WI38 (cell line): ENCODE data around the gene ESR1.

Source experiments
- H3K4me3 ChIP-seq: 2 replicates; pipeline ENCODE4 v1.5.1; 2011; ENCODE audit warnings: low read depth, mild to moderate bottlenecking, control low read depth, low read length
- TF ChIP-seq, protein P1 (sequence below): IDR thresholded peaks from 2 replicates; pipeline ENCODE4 v1.5.1; 2012; ENCODE audit warnings: low read depth, mild to moderate bottlenecking, control low read depth, low read length

ESR1 gene

GRCh38 chr6:152150196-152150595 lies 342.7 kb downstream of the ESR1 start:
- H3K4me3 ChIP-seq: no peak overlapping the region
- TF ChIP-seq, protein P1, sequence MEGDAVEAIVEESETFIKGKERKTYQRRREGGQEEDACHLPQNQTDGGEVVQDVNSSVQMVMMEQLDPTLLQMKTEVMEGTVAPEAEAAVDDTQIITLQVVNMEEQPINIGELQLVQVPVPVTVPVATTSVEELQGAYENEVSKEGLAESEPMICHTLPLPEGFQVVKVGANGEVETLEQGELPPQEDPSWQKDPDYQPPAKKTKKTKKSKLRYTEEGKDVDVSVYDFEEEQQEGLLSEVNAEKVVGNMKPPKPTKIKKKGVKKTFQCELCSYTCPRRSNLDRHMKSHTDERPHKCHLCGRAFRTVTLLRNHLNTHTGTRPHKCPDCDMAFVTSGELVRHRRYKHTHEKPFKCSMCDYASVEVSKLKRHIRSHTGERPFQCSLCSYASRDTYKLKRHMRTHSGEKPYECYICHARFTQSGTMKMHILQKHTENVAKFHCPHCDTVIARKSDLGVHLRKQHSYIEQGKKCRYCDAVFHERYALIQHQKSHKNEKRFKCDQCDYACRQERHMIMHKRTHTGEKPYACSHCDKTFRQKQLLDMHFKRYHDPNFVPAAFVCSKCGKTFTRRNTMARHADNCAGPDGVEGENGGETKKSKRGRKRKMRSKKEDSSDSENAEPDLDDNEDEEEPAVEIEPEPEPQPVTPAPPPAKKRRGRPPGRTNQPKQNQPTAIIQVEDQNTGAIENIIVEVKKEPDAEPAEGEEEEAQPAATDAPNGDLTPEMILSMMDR: no peak

DNA sequence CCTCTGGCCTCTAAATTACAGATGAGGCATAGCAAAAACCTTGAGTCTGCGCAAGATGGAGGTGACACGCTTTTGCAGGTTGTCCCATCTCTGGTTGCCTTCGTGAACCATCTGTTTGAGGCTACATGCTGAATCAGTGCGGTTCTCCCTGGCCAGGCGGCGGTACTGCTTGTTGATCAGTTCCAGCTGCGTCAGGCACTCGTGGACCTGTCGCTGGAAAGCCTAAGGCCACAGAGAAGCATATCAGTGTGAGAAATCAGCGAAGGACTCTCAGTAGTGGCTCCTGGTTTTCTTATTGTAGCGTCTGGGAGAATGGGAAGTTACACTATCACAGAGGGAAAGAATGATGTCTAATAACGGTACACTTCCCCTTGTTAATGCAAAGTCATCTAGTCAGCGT lies 344.4 kb downstream of the ESR1 start:
- H3K4me3 ChIP-seq: no peak overlapping the region
- TF ChIP-seq, protein P1: no peak

DNA sequence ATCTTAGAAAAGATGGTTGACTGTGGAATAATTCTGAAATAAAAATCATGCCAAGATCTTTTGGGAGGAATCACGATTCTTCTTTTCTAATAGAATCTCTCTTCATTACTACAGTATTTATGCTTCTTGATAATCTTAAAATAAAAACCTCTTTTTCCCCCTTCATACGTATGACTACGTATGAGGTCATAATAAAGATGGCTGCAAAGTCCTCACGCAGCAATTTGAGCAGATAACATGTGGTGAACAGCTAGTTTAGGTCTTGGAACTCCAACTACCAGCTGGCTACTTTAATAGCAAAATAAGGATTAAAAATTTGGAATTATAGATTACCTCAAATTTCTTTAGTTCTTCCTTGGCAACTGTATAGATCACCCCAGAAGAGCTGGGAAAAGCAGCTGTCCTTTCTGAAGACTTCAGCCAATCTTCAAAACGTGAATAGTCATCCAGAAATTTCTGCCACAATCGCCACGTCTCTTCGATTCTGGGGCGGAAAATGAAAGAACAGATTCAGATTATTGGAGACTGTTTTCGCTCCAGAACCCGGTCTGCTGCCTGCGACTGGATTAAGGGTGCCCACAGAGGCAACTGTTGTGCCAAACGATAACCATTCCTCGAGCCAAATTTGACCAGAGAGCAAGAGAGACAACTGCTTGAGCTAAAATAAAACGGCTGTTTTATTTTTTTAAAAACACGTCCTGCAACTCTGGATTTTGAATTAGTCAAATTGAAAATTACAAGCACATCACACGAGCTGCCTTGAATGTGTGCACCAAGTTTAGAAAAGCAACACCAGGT lies 347.3 kb downstream of the ESR1 start:
- TF ChIP-seq, protein P1: no peak
- no peak overlapping the region for H3K4me3 ChIP-seq

- no peak overlapping the region for H3K4me3 ChIP-seq
- TF ChIP-seq, protein P1: no peak
Observed at GRCh38 chr6:152155792-152156191, 348.3 kb downstream of the ESR1 start.

- TF ChIP-seq, protein P1: no peak
- H3K4me3 ChIP-seq: no peak overlapping the region
Observed at GRCh38 chr6:152160346-152160745, 352.9 kb downstream of the ESR1 start.

- TF ChIP-seq, protein P1: no peak
- H3K4me3 ChIP-seq: no peak overlapping the region
Observed at GRCh38 chr6:152161501-152161900, 354.0 kb downstream of the ESR1 start.

GRCh38 chr6:152164957-152165356 lies 357.5 kb downstream of the ESR1 start:
- TF ChIP-seq, protein P1: no peak
- no peak overlapping the region for H3K4me3 ChIP-seq
